Activated CD4-positive, alpha-beta memory T cell treated with anti-CD3 and anti-CD28 coated beads for 36 hours (primary cell): ENCODE results near the gene CSAD. TPM values are rescaled to one million over a fixed set of nuclear protein-coding genes. Genes with fewer than 3 reads are reported as not detected.
"Not testable (repeated sequence)": the region's sequence is repeated elsewhere in the genome, so short reads cannot be mapped to it uniquely, and the experiment has no call there.

Experiments used
- CTCF ChIA-PET: fragments of 350-600 bp; sonication (Branson Sonifier 250); formaldehyde crosslinking; loops from one replicate; lab custom pipeline; 2021; ENCODE audit warnings: antibody characterized with exemption, inconsistent platforms; lab: Charles Lee
- POLR2A ChIA-PET: fragments of 350-600 bp; sonication (Branson Sonifier 250); formaldehyde crosslinking; loops from one replicate; lab custom pipeline; 2021; ENCODE audit warnings: antibody characterized with exemption; lab: Charles Lee
- DNase-seq: peaks from one replicate; pipeline ENCODE4 v3.0.0-alpha.2; 2020
- H3K27ac Mint-ChIP-seq: one replicate; pipeline ENCODE4 v1.8.0; 2021; ENCODE audit warnings: mixed read lengths
- H3K27me3 Mint-ChIP-seq: one replicate; pipeline ENCODE4 v1.8.0; 2021; ENCODE audit warnings: mixed read lengths
- H3K36me3 Mint-ChIP-seq: one replicate; pipeline ENCODE4 v1.8.0; 2021; ENCODE audit warnings: mixed read lengths
- H3K4me1 Mint-ChIP-seq: one replicate; pipeline ENCODE4 v1.8.0; 2021; ENCODE audit warnings: low read depth, mixed read lengths
- H3K4me3 Mint-ChIP-seq: one replicate; pipeline ENCODE4 v1.8.0; 2021; ENCODE audit warnings: mild to moderate bottlenecking, mixed read lengths
- H3K9me3 Mint-ChIP-seq: one replicate; pipeline ENCODE4 v1.8.0; 2021; ENCODE audit warnings: mixed read lengths
- intact Hi-C: fragments of 100-400 bp; cut with micrococcal nuclease; formaldehyde crosslinking; loops from one replicate; pipeline ENCODE4 v1.15.1; 2023
- total RNA-seq, 2 experiments: library from RNA; stranded (reverse); gene quantifications; one replicate each; pipeline ENCODE4 v1.2.3, GENCODE V29; 2021

CSAD gene
- total RNA-seq, 2 experiments from 2014 or later = 21.4 to 23.7 TPM

- CTCF ChIA-PET = interaction anchor here (0.8 to 13.0 kb wide), 17 partner anchors 8 to 299 kb away, joined by 3 to 164 read pairs (median 5); partner anchors contain the start of genes AAAS and MYG1
- Mint-ChIP-seq H3K4me1 (peaks cover 66% of the 10 kb centered on the region), H3K27ac (peak overlapping the region; percentile 80), H3K36me3 (peaks cover 25% of the 10 kb centered on the region), H3K9me3 (no peaks in the 10 kb centered on the region), H3K4me3 (peak overlapping the region; percentile 61), H3K27me3 (no peaks in the 10 kb centered on the region)
- DNase-seq = peak; percentile 61
- POLR2A ChIA-PET = interaction anchor here (0.6 to 5.1 kb wide), 9 partner anchors 8 to 471 kb away, joined by 3 to 33 read pairs (median 4); partner anchors contain the start of genes AAAS and MYG1
- intact Hi-C loops = loop anchor here (1.0 kb wide), 2 partner anchors 9 to 10 kb away; no protein-coding TSS in a partner anchor
Observed at GRCh38 chr12:53208877-53209463, 28.2 kb upstream of the CSAD start.

GRCh38 chr12:53208435-53208834 is 27.7 kb upstream of the CSAD start:
- Mint-ChIP-seq H3K27ac (peak overlapping the region; percentile 80), H3K36me3 (peaks cover 25% of the 10 kb centered on the region), H3K9me3 (no peaks in the 10 kb centered on the region), H3K4me1 (peaks cover 66% of the 10 kb centered on the region), H3K27me3 (no peaks in the 10 kb centered on the region), H3K4me3 (peak overlapping the region; percentile 61)
- intact Hi-C loops = no loop called here
- ChIA-PET POLR2A (interaction anchor here (0.7 to 5.1 kb wide), 8 partner anchors 8 to 113 kb away, joined by 3 to 33 read pairs (median 4); partner anchors contain the start of genes AAAS and MYG1), CTCF (interaction anchor here (0.8 to 5.6 kb wide), 17 partner anchors 8 to 300 kb away, joined by 3 to 37 read pairs (median 5); partner anchors contain the start of genes AAAS and MYG1)
- no peak for DNase-seq

GRCh38 chr12:53207042-53207441 is 26.3 kb upstream of the CSAD start, which contains the start of gene ITGB7:
Gene ITGB7, minus strand, starts transcription at chr12:53207251. Its CDS starts 6,808 bp downstream, at chr12:53200443.
- peak within 1 kb of the TSS; percentile 84 for H3K4me3 Mint-ChIP-seq
- H3K36me3 Mint-ChIP-seq = peaks cover 19% of the 10 kb centered on the region
- intact Hi-C loops = loop anchor here (2.0 kb wide), 1 partner anchor 48 kb away; no protein-coding TSS in a partner anchor
- peaks cover 67% of the 10 kb centered on the region for H3K4me1 Mint-ChIP-seq
- CTCF ChIA-PET = interaction anchor here (1.0 to 5.6 kb wide), 12 partner anchors 9 to 145 kb away, joined by 3 to 37 read pairs (median 6); partner anchors contain the start of genes AAAS, CSAD, ESPL1 and PFDN5
- no peaks in the 10 kb centered on the region for H3K9me3 Mint-ChIP-seq
- H3K27me3 Mint-ChIP-seq = no peaks in the 10 kb centered on the region
- DNase-seq = peak; percentile 82
- POLR2A ChIA-PET = interaction anchor here (1.1 to 5.1 kb wide), 5 partner anchors 8 to 88 kb away, joined by 5 to 33 read pairs (median 6); partner anchors contain the start of genes CSAD, PFDN5 and ZNF740
- peak within 1 kb of the TSS; percentile 83 for H3K27ac Mint-ChIP-seq

- intact Hi-C loops = loop anchor here (2.0 kb wide), 1 partner anchor 47 kb away; no protein-coding TSS in a partner anchor
Observed at GRCh38 chr12:53205747-53206419, 25.2 kb upstream of the CSAD start.

GRCh38 chr12:53204351-53204750 is 23.6 kb upstream of the CSAD start:
- Mint-ChIP-seq H3K27me3 (no peaks in the 10 kb centered on the region), H3K4me1 (peaks cover 85% of the 10 kb centered on the region), H3K9me3 (no peaks in the 10 kb centered on the region), H3K27ac (peak overlapping the region; percentile 43), H3K4me3 (peak overlapping the region; percentile 43), H3K36me3 (peaks cover 23% of the 10 kb centered on the region)
- POLR2A ChIA-PET = no interaction called here
- CTCF ChIA-PET = interaction anchor here (0.6 to 3.3 kb wide), 5 partner anchors 9 to 151 kb away, joined by 3 to 12 read pairs (median 5); partner anchors contain the start of genes AAAS, CSAD and ZNF740
- no peak for DNase-seq
- intact Hi-C loops = loop anchor here (5.0 kb wide), 2 partner anchors 107 to 127 kb away; partner anchors contain the start of genes IGFBP6 and SPRYD3

More at GRCh38 chr12:53205747-53206419, 25.2 kb upstream of the CSAD start:
- ChIA-PET CTCF (interaction anchor here (1.0 to 5.6 kb wide), 8 partner anchors 8 to 122 kb away, joined by 3 to 37 read pairs (median 5); partner anchors contain the start of genes AAAS, CSAD, ESPL1 and ZNF740), POLR2A (interaction anchor here (0.6 to 5.1 kb wide), 8 partner anchors 10 to 115 kb away, joined by 3 to 33 read pairs (median 6); partner anchors contain the start of genes AAAS, CSAD, PFDN5 and ZNF740)
- no peaks in the 10 kb centered on the region for H3K9me3 Mint-ChIP-seq
- H3K4me3 Mint-ChIP-seq = peak overlapping the region; percentile 84
- peaks cover 15% of the 10 kb centered on the region for H3K36me3 Mint-ChIP-seq
- H3K27me3 Mint-ChIP-seq = no peaks in the 10 kb centered on the region
- H3K27ac Mint-ChIP-seq = peak overlapping the region; percentile 83
- H3K4me1 Mint-ChIP-seq = peaks cover 77% of the 10 kb centered on the region
- peak; percentile 92 for DNase-seq

GRCh38 chr12:53202316-53202715 is 21.6 kb upstream of the CSAD start:
- Mint-ChIP-seq H3K36me3 (peaks cover 25% of the 10 kb centered on the region), H3K4me1 (peaks cover 83% of the 10 kb centered on the region), H3K27ac (peak overlapping the region; percentile 43)
- POLR2A ChIA-PET = interaction anchor here (0.7 to 1.3 kb wide), 3 partner anchors 10 to 22 kb away, joined by 3 to 4 read pairs (median 4); partner anchors contain the start of genes CSAD and ZNF740
- not testable (repeated sequence) for H3K4me3 Mint-ChIP-seq, DNase-seq, H3K9me3 Mint-ChIP-seq, H3K27me3 Mint-ChIP-seq
- CTCF ChIA-PET = interaction anchor here (1.0 to 5.6 kb wide), 6 partner anchors 9 to 119 kb away, joined by 3 to 52 read pairs (median 6); partner anchors contain the start of gene AAAS
- intact Hi-C loops = loop anchor here (5.0 kb wide), 2 partner anchors 105 to 125 kb away; partner anchors contain the start of genes IGFBP6 and SPRYD3

- intact Hi-C loops = loop anchor here (1.0 to 5.0 kb wide), 3 partner anchors 19 to 124 kb away; partner anchors contain the start of genes IGFBP6 and SPRYD3
- Mint-ChIP-seq H3K4me1 (peaks cover 82% of the 10 kb centered on the region), H3K9me3 (no peaks in the 10 kb centered on the region), H3K4me3 (no peak overlapping the region), H3K27me3 (no peaks in the 10 kb centered on the region), H3K27ac (peak overlapping the region; percentile 43), H3K36me3 (peaks cover 31% of the 10 kb centered on the region)
- ChIA-PET CTCF (interaction anchor here (1.0 to 5.6 kb wide), 5 partner anchors 10 to 42 kb away, joined by 3 to 52 read pairs (median 6); no protein-coding TSS in a partner anchor), POLR2A (interaction anchor here (0.7 to 1.3 kb wide), 3 partner anchors 10 to 21 kb away, joined by 3 to 4 read pairs (median 4); partner anchors contain the start of genes CSAD and ZNF740)
- no peak for DNase-seq
Observed at GRCh38 chr12:53201639-53202038, 20.9 kb upstream of the CSAD start.

- Mint-ChIP-seq H3K4me1 (peaks cover 77% of the 10 kb centered on the region), H3K27ac (peak overlapping the region; percentile 88), H3K9me3 (no peaks in the 10 kb centered on the region), H3K27me3 (no peaks in the 10 kb centered on the region), H3K4me3 (peak overlapping the region; percentile 45), H3K36me3 (peaks cover 35% of the 10 kb centered on the region)
- no peak for DNase-seq
- ChIA-PET CTCF (interaction anchor here (0.8 to 5.6 kb wide), 5 partner anchors 11 to 42 kb away, joined by 3 to 52 read pairs (median 6); partner anchors contain the start of gene CSAD), POLR2A (interaction anchor here (0.9 to 1.3 kb wide), 4 partner anchors 11 to 94 kb away, joined by 3 to 4 read pairs (median 3); partner anchors contain the start of genes CSAD and ZNF740)
- intact Hi-C loops = loop anchor here (1.0 to 5.0 kb wide), 3 partner anchors 19 to 124 kb away; partner anchors contain the start of genes IGFBP6 and SPRYD3
Observed at GRCh38 chr12:53201177-53201541, 20.4 kb upstream of the CSAD start.

- Mint-ChIP-seq H3K36me3 (peaks cover 37% of the 10 kb centered on the region), H3K27ac (peak overlapping the region; percentile 88), H3K4me3 (peak overlapping the region; percentile 45), H3K4me1 (peaks cover 72% of the 10 kb centered on the region), H3K9me3 (no peaks in the 10 kb centered on the region), H3K27me3 (no peaks in the 10 kb centered on the region)
- POLR2A ChIA-PET = interaction anchor here (0.6 to 3.9 kb wide), 8 partner anchors 10 to 200 kb away, joined by 3 to 19 read pairs (median 3); partner anchors contain the start of genes CSAD, MYG1 and ZNF740
- DNase-seq = peak; percentile 77
- CTCF ChIA-PET = interaction anchor here (0.8 to 5.6 kb wide), 7 partner anchors 8 to 144 kb away, joined by 3 to 52 read pairs (median 4); partner anchors contain the start of gene CSAD
- intact Hi-C loops = loop anchor here (1.0 to 5.0 kb wide), 5 partner anchors 9 to 123 kb away; partner anchors contain the start of genes CSAD, IGFBP6, SPRYD3 and ZNF740
Observed at GRCh38 chr12:53200458-53201176, 19.9 kb upstream of the CSAD start.

- Mint-ChIP-seq H3K27ac (peak overlapping the region; percentile 88), H3K27me3 (no peaks in the 10 kb centered on the region), H3K4me3 (peak overlapping the region; percentile 45), H3K4me1 (peaks cover 67% of the 10 kb centered on the region), H3K36me3 (peaks cover 38% of the 10 kb centered on the region), H3K9me3 (no peaks in the 10 kb centered on the region)
- no peak for DNase-seq
- ChIA-PET CTCF (interaction anchor here (0.8 to 5.6 kb wide), 5 partner anchors 9 to 145 kb away, joined by 3 to 52 read pairs (median 4); no protein-coding TSS in a partner anchor), POLR2A (interaction anchor here (0.6 to 3.9 kb wide), 9 partner anchors 10 to 200 kb away, joined by 3 to 19 read pairs (median 3); partner anchors contain the start of genes CSAD, MYG1 and ZNF740)
- intact Hi-C loops = loop anchor here (1.0 to 5.0 kb wide), 4 partner anchors 9 to 123 kb away; partner anchors contain the start of genes CSAD, IGFBP6, SPRYD3 and ZNF740
Observed at GRCh38 chr12:53200107-53200457, 19.4 kb upstream of the CSAD start.
